GM19397 (cell line): ENCODE results near the gene DNAI2.

Experiments
- ATAC-seq: cut with Tn5 transposase; IDR thresholded peaks from one replicate; pipeline ENCODE4 v1.9.1; 2021; ENCODE audit warnings: mild to moderate bottlenecking, moderate library complexity; ENCODE audit not compliant: unreplicated experiment

Gene DNAI2, protein sequence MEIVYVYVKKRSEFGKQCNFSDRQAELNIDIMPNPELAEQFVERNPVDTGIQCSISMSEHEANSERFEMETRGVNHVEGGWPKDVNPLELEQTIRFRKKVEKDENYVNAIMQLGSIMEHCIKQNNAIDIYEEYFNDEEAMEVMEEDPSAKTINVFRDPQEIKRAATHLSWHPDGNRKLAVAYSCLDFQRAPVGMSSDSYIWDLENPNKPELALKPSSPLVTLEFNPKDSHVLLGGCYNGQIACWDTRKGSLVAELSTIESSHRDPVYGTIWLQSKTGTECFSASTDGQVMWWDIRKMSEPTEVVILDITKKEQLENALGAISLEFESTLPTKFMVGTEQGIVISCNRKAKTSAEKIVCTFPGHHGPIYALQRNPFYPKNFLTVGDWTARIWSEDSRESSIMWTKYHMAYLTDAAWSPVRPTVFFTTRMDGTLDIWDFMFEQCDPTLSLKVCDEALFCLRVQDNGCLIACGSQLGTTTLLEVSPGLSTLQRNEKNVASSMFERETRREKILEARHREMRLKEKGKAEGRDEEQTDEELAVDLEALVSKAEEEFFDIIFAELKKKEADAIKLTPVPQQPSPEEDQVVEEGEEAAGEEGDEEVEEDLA

GRCh38 chr17:74274060-74274708 lies at the start of gene DNAI2:
Gene DNAI2 (plus strand): TSS chr17:74274234. CDS start chr17:74281818, 7,584 bp downstream.
- ATAC-seq = no peak

DNA sequence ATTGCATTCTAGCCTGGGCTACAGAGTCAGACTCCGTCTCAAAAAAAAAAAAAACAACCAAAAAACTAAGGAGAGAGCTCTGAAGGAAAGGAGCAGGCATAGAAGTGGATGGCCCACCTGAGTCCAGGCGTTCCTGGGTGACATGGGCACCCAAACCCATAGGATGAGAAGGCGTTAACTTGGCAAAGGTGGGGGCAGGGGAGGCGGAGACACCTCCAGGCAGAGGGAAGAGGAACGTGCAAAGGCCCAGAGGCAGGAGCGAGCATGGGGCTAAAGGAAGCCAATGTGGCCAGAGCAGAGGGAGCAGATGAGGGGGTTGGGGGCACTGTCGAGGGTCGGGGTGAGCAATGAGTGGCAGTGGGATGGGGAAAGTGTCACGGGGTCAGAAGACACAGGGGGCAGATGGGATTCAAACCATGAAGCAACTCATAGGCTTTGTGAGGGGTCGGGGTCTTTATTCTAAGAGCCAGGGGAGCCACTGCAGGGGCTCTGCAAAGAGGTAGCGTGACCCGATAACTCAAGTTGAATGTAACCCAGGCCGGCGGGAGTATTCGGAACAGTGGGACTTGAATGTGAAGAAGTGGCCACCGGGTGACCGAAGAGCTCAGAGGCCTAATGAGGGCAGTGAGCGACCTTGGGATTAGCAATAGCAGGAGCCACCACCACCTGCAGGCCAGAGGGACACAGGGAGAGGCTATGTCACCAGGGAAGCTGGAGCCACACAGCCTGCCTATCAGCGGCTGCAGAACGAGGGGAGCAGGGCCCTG lies 48.9 kb upstream of the DNAI2 start:
- ATAC-seq = no peak

DNA sequence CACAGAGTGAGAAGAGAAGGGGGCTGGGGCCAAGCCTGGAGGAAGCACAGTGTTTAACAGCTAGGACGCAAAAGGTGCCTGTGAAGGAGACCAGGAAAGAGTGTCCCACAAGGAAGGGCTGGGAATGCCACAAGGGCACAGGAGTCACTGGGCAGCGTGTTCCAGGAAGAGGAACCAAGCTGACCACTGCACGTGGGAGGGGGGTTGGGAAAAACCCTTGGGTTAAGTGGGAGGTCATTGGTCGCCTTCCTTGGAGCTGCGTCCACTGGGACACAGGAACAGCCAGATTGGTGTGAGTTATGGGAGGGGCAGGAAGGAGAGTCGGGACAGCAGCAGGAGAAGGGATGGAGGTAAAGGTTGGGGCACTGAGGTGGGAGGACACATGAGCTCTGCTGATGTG lies 47.8 kb upstream of the DNAI2 start:
- ATAC-seq = no peak

DNA sequence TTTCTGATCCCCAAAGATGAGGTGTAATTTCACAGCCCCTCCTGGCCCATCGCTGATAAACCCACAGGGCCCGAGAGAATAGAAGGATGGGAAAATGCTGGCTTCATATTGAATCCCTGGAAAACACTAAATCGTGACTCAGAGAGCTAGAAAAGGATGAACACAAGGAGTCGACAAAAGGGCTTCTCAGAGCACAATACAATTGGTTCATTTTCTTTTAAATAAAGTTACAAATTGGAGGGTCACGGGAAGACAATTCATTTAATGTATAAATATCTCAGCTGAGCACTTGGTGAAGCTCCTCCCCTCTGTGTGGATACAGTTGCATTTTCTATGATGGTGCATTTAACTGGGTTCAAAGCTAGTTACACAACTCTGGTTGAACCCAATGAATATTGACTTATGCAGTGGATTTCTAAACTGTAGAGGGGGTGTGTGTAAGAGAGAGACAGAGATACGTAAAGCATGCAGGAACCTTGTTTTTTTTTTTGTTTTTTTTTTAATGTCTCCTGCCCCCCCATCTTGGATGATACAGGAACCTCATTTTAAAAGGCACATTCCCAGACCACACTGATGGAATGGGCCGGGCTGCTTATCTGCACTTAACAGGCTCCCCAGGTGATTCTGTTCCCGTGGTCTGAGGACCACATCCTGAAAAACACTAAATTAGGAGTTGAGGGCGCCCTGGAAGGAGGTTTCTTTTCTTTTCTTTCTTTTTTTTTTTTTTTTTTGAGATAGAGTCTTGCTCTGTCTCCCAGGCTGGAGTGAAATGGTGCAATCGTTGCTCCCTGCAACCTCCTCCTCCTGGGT lies 46.6 kb upstream of the DNAI2 start:
- ATAC-seq = no peak

DNA sequence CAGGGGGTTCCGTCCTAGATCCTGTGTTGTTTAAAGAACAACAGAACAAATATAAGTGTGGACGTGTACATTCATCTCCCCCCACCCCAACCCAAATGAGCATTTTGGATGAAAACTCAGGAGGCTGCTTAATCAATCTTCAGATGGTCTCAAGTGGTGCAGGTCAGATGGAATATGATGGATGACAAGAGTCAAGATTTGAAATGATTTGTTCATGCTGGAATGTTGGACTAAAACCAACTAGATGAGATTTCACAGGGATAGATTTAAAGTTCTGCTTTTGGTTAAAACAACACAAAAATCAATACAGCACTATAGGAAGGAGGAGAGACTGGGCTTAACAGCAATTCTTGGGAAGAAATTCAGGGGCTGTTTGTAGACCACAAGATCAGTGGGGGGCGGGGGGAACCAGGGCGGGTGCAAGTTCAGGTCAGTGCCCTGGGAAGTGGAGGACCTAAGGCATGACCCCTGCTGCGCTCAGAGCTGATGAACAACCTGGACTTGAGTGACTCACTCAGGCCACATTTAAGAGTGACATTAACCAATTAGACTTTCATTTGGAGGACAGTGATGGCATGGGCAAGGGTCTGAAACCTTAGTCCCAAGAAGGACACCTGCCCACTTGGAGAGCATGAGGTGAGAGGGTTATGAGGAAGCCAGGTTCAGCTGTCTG lies 45.6 kb upstream of the DNAI2 start:
- no peak for ATAC-seq

DNA sequence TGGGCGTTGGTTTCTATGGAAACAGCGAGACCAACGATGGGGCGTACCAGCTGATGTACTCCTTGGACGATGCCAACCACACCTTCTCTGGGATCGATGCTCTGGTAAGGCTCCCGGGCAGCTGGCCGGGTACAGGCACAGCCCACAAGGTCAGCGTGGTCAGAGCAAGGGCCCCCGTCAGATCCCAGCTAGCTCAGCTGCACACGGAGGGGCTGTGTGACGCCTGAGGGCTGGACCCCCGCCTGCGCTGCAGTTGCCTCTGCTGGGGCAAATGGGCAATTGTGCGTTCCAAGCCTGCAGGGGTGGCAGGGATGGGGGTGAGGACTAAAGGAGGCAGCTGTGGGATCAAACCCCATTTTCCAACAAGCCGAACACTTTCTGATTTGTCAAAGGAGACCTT lies 43.1 kb upstream of the DNAI2 start:
- no peak for ATAC-seq

DNA sequence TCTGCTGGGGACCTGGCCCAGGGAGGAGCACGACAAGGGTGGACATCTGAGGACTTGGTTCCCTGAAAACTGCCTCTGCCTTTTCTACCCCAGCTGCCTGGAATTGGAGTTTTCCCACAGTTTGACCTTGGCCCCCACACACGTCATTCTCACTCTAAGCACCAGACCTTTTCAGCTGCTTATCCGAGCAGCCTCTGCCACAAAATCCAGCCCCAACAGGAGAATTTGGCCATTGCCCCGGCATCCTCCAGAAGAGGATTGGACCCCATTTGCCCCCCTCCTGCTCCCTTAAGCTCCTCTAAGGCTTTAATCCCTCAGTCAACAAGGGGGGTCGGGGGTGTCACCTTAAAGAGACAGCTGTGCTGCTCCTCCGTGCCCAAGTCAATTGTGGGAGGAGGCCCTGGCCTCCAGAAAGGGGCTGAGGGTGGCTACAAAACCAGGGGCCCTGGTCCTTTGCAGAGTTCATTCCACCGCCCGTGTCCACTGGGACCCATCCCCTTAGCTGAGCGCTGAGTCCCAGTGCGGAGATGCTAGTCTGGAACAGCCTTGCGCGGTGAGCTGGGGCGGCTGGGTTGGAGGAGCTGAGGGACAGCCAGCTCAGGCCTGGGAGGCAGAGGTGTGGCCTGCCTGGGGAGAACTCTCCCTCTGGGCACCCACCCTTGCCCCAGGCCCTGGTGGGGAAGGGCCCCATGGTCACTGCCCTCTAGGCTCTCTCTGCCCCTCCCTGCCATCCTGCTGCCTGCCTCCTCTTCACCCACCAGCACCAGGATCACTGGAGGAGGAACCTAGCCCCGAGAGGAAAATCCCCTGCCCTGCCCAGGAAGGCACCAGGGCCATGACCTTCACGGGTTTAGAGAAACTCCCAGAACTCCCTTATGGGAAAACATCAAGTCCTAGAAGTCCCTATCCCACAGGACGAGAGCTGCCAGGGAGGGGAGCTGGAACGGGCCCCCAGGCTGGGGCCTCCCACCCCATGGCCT lies 41.8 kb upstream of the DNAI2 start:
- ATAC-seq = no peak

DNA sequence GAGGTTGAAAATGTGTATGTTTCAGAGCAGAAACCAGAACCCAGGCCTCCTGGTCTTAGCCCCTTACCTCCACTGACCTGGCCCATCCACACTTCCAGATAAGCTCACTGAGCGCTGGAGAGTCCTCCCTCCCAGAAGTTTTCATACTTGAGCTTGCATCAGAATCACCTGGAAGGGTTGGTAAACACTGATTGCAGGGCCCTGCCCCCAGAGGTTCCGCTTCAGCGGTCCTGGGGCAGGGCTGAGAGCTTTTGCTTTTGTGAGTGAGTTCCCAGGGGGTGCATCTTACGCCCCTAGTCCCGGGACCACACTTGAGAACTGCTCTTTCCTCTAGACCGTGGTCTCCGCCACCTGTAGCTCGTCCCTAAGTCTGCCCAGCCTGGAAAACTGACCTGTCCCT lies 40.1 kb upstream of the DNAI2 start:
- no peak for ATAC-seq

DNA sequence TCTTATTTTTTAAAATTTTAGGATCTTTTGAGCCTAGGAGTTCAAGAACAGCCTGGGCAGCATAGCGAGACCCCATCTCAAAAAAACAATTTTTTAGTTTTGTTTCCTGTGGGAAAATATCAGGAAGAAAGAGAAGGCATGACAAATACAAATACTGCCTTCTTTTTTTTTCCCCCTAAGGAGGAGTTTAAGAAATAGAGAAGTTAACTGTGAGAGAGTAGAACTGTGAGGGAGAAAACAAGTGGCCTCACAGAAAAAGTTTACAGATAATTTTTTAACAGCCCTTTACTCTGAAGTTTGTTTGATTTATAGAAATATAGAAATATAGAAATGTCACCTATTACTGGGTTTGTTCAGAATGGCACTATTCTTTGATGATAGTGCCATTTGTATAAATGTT lies 39.5 kb upstream of the DNAI2 start:
- no peak for ATAC-seq

- ATAC-seq = no peak
These were observed 38.9 kb upstream of the DNAI2 start for GRCh38 chr17:74235040-74235581.

- ATAC-seq = no peak
These were observed 38.1 kb upstream of the DNAI2 start for GRCh38 chr17:74235911-74236371.

DNA sequence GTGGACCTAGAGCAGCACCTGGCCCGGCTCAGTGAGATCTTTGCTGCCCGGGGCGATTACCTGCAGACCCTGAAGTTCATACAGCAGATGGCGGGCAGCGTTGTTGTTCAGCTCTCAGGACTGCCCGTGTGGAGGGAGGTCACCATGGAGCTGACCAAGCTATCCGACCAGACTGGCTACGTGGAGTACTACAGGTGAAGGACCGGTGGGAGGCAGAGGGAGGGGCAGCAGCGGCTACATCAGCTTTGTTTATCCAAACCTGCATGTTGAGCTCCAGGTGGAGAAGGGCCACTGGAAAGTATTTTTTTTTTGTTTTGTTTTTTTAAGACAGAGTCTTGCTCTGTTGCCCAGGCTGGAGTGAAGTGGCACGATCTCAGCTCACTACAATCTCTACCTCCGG lies 36.7 kb upstream of the DNAI2 start:
- no peak for ATAC-seq

DNA sequence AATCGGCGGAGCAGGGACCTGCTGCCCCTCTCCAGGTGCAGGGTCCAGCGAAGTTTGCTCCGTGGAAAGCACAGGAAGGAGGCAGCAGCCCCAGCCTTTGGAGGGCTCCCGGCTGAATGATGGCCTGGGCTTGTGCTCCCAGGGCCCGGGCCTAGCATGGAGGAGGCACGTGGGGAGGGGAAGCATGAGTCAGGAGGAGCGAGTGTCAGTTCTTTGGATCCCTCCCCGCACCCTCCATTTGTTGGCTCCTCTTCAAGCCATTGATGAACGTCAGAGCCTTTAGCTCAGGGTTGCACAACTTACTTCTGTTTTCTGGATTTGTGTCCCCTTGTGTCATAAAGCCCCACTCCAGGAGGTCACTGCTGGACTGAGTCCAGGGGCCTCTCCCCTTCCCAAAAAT lies 34.9 kb upstream of the DNAI2 start:
- no peak for ATAC-seq

- ATAC-seq = no peak
These were observed 33.3 kb upstream of the DNAI2 start for GRCh38 chr17:74240618-74241205.

DNA sequence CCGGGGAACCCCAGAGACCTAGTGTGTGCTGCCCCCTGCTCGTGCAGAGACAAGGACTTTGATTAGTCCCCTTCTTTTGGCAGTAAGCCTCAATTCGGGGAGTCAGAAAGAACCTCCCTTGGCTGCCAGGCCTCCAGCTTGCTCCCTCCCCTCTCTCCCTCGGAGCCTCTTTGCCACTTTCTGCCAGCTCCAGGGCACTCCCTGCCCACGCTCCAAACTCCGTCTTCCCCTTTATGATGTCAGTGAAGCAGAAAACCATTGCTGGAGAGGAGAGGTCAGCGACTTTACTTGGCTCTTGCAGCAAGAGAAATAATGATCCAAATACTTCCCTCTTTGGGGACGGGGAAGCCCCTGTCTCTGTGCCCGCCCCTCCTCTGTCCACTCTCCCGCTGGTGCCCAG lies 32.6 kb upstream of the DNAI2 start:
- no peak for ATAC-seq

GRCh38 chr17:74241847-74242246 lies 32.2 kb upstream of the DNAI2 start:
- no peak for ATAC-seq

DNA sequence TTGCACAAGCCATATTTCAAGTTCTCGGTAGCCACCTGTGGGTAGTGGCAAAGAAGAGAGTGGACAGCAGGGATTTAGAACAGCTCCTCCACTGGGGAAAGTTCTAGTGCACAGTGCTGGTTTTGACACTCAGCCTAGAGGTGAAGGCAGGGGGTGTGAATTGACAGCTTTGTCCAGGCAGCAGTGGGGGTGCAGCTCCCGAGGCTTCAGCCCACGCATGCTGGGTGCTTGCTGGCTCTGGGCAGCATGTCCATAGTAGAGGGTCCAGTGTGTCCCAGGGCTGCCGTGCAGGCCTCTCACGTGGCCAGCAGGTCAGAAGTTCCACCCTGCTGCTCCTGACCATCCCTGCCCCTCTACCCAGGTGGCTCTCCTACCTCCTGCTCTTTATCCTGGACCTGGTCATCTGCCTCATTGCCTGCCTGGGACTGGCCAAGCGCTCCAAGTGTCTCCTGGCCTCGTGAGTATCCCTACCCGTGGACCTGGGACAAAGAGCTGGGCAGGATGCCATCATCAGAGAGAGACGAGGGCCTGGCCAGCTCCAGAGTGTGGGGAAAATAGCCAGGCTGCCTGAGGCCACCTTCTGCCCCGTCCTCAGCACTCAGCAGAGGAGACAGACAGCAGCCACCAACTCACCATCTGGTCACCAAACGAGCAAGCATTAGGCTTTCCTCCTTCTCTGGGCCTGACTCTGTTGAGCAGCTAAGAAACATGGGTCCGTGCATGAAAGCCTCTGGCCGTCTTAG lies 30.9 kb upstream of the DNAI2 start:
- ATAC-seq = no peak
